Measurements from ENCODE around the gene PDE8A. TPM values are rescaled to one million over a fixed set of nuclear protein-coding genes. Genes with fewer than 3 reads are reported as not detected.
"Not testable (repeated sequence)": the region's sequence is repeated elsewhere in the genome, so short reads cannot be mapped to it uniquely, and the experiment has no call there.

Gene PDE8A
- total and polyA plus RNA-seq, 9 donors: 14.1 to 32.7 (median 24.0) TPM

- WGBS (ENCODE audit: insufficient coverage): no CpG with 5 or more reads among the region's 1 CpG
- no peak for DNase-seq
- no peak overlapping the region for H3K4me3 ChIP-seq (ENCODE audit: low read length)
- H3K36me3 ChIP-seq (ENCODE audit: control insufficient read depth, insufficient read depth, low read length): no peaks in the 10 kb centered on the region
- H3K27ac ChIP-seq (ENCODE audit: low read length): no peak overlapping the region
- H3K4me1 ChIP-seq (ENCODE audit: control insufficient read depth, insufficient read depth, low read length): no peaks in the 10 kb centered on the region
- peaks cover 6% of the 10 kb centered on the region for H3K27me3 ChIP-seq (ENCODE audit: control insufficient read depth, insufficient read depth, low read length)
- H3K9me3 ChIP-seq (replicated peaks; ENCODE audit: control insufficient read depth, low read depth, low read length): no peaks in the 10 kb centered on the region
Measured at GRCh38 chr15:85155857-85156256, 174.2 kb downstream of the PDE8A start.

GRCh38 chr15:85157344-85157743 is 175.7 kb downstream of the PDE8A start:
- Histone ChIP-seq H3K36me3 (ENCODE audit: control insufficient read depth, insufficient read depth, low read length) (no peaks in the 10 kb centered on the region), H3K9me3 (replicated peaks; ENCODE audit: control insufficient read depth, low read depth, low read length) (peaks cover 3% of the 10 kb centered on the region), H3K27ac (ENCODE audit: low read length) (no peak overlapping the region), H3K4me3 (ENCODE audit: low read length) (no peak overlapping the region), H3K27me3 (ENCODE audit: control insufficient read depth, insufficient read depth, low read length) (peaks cover 4% of the 10 kb centered on the region), H3K4me1 (ENCODE audit: control insufficient read depth, insufficient read depth, low read length) (no peaks in the 10 kb centered on the region)
- no peak for DNase-seq

GRCh38 chr15:85162237-85162636 is 180.6 kb downstream of the PDE8A start:
- WGBS (ENCODE audit: insufficient coverage): no CpG with 5 or more reads among the region's 1 CpG
- DNase-seq: no peak
- H3K36me3 ChIP-seq (ENCODE audit: control insufficient read depth, insufficient read depth, low read length): no peaks in the 10 kb centered on the region
- no peak overlapping the region for H3K27ac ChIP-seq (ENCODE audit: low read length)
- no peaks in the 10 kb centered on the region for H3K27me3 ChIP-seq (ENCODE audit: control insufficient read depth, insufficient read depth, low read length)
- peaks cover 7% of the 10 kb centered on the region for H3K9me3 ChIP-seq (replicated peaks; ENCODE audit: control insufficient read depth, low read depth, low read length)
- no peaks in the 10 kb centered on the region for H3K4me1 ChIP-seq (ENCODE audit: control insufficient read depth, insufficient read depth, low read length)
- no peak overlapping the region for H3K4me3 ChIP-seq (ENCODE audit: low read length)

- Histone ChIP-seq H3K4me1 (ENCODE audit: control insufficient read depth, insufficient read depth, low read length) (peaks cover 2% of the 10 kb centered on the region), H3K4me3 (ENCODE audit: low read length) (no peak overlapping the region), H3K36me3 (ENCODE audit: control insufficient read depth, insufficient read depth, low read length) (no peaks in the 10 kb centered on the region), H3K27ac (ENCODE audit: low read length) (no peak overlapping the region), H3K27me3 (ENCODE audit: control insufficient read depth, insufficient read depth, low read length) (peaks cover 5% of the 10 kb centered on the region), H3K9me3 (replicated peaks; ENCODE audit: control insufficient read depth, low read depth, low read length) (peaks cover 7% of the 10 kb centered on the region)
- DNase-seq: no peak
- WGBS (ENCODE audit: insufficient coverage): 70% methylated on average over 6 of the region's 7 CpGs
Measured at GRCh38 chr15:85164841-85165466, 183.3 kb downstream of the PDE8A start.

GRCh38 chr15:85167568-85167967 is 185.9 kb downstream of the PDE8A start:
- H3K36me3 ChIP-seq (ENCODE audit: control insufficient read depth, insufficient read depth, low read length): no peaks in the 10 kb centered on the region
- 65% methylated on average over 2 of the region's 4 CpGs for WGBS (ENCODE audit: insufficient coverage)
- peaks cover 19% of the 10 kb centered on the region for H3K9me3 ChIP-seq (replicated peaks; ENCODE audit: control insufficient read depth, low read depth, low read length)
- H3K27ac ChIP-seq (ENCODE audit: low read length): no peak overlapping the region
- peaks cover 5% of the 10 kb centered on the region for H3K27me3 ChIP-seq (ENCODE audit: control insufficient read depth, insufficient read depth, low read length)
- no peak for DNase-seq
- no peak overlapping the region for H3K4me3 ChIP-seq (ENCODE audit: low read length)
- H3K4me1 ChIP-seq (ENCODE audit: control insufficient read depth, insufficient read depth, low read length): peaks cover 2% of the 10 kb centered on the region

GRCh38 chr15:85168642-85169173 is 187.1 kb downstream of the PDE8A start:
- H3K27me3 ChIP-seq (ENCODE audit: control insufficient read depth, insufficient read depth, low read length): peaks cover 5% of the 10 kb centered on the region
- peaks cover 2% of the 10 kb centered on the region for H3K4me1 ChIP-seq (ENCODE audit: control insufficient read depth, insufficient read depth, low read length)
- H3K9me3 ChIP-seq (replicated peaks; ENCODE audit: control insufficient read depth, low read depth, low read length): peaks cover 25% of the 10 kb centered on the region
- WGBS (ENCODE audit: insufficient coverage): 24% methylated on average over 4 of the region's 20 CpGs
- no peaks in the 10 kb centered on the region for H3K36me3 ChIP-seq (ENCODE audit: control insufficient read depth, insufficient read depth, low read length)
- H3K27ac ChIP-seq (ENCODE audit: low read length): no peak overlapping the region
- no peak overlapping the region for H3K4me3 ChIP-seq (ENCODE audit: low read length)
- no peak for DNase-seq

- 81% methylated on average over 2 of the region's 4 CpGs for WGBS (ENCODE audit: insufficient coverage)
- H3K4me3 ChIP-seq (ENCODE audit: low read length): no peak overlapping the region
- H3K27ac ChIP-seq (ENCODE audit: low read length): no peak overlapping the region
- H3K27me3 ChIP-seq (ENCODE audit: control insufficient read depth, insufficient read depth, low read length): peaks cover 5% of the 10 kb centered on the region
- DNase-seq: no peak
- peaks cover 21% of the 10 kb centered on the region for H3K9me3 ChIP-seq (replicated peaks; ENCODE audit: control insufficient read depth, low read depth, low read length)
- peaks cover 2% of the 10 kb centered on the region for H3K4me1 ChIP-seq (ENCODE audit: control insufficient read depth, insufficient read depth, low read length)
- H3K36me3 ChIP-seq (ENCODE audit: control insufficient read depth, insufficient read depth, low read length): no peaks in the 10 kb centered on the region
Measured at GRCh38 chr15:85171736-85172135, 190.1 kb downstream of the PDE8A start.

GRCh38 chr15:85172846-85173490 is 191.3 kb downstream of the PDE8A start:
- H3K4me3 ChIP-seq (ENCODE audit: low read length): no peak overlapping the region
- H3K36me3 ChIP-seq (ENCODE audit: control insufficient read depth, insufficient read depth, low read length): no peaks in the 10 kb centered on the region
- no peak for DNase-seq
- peaks cover 21% of the 10 kb centered on the region for H3K9me3 ChIP-seq (replicated peaks; ENCODE audit: control insufficient read depth, low read depth, low read length)
- WGBS (ENCODE audit: insufficient coverage): 95% methylated on average over 2 of the region's 6 CpGs
- H3K27me3 ChIP-seq (ENCODE audit: control insufficient read depth, insufficient read depth, low read length): peaks cover 5% of the 10 kb centered on the region
- no peak overlapping the region for H3K27ac ChIP-seq (ENCODE audit: low read length)
- H3K4me1 ChIP-seq (ENCODE audit: control insufficient read depth, insufficient read depth, low read length): peaks cover 10% of the 10 kb centered on the region

GRCh38 chr15:85173630-85174029 is 192.0 kb downstream of the PDE8A start:
- WGBS (ENCODE audit: insufficient coverage): 67% methylated on average over 3 of the region's 5 CpGs
- not testable (repeated sequence) for H3K36me3 ChIP-seq (ENCODE audit: control insufficient read depth, insufficient read depth, low read length); DNase-seq; H3K4me3 ChIP-seq (ENCODE audit: low read length); H3K4me1 ChIP-seq (ENCODE audit: control insufficient read depth, insufficient read depth, low read length); H3K27ac ChIP-seq (ENCODE audit: low read length); H3K27me3 ChIP-seq (ENCODE audit: control insufficient read depth, insufficient read depth, low read length)
- peaks cover 21% of the 10 kb centered on the region for H3K9me3 ChIP-seq (replicated peaks; ENCODE audit: control insufficient read depth, low read depth, low read length)

- Histone ChIP-seq H3K9me3 (replicated peaks; ENCODE audit: control insufficient read depth, low read depth, low read length) (peaks cover 21% of the 10 kb centered on the region), H3K4me3 (ENCODE audit: low read length) (no peak overlapping the region), H3K27ac (ENCODE audit: low read length) (no peak overlapping the region), H3K36me3 (ENCODE audit: control insufficient read depth, insufficient read depth, low read length) (no peaks in the 10 kb centered on the region), H3K27me3 (ENCODE audit: control insufficient read depth, insufficient read depth, low read length) (no peaks in the 10 kb centered on the region), H3K4me1 (ENCODE audit: control insufficient read depth, insufficient read depth, low read length) (peaks cover 7% of the 10 kb centered on the region)
- no CpG with 5 or more reads among the region's 4 CpGs for WGBS (ENCODE audit: insufficient coverage)
- DNase-seq: no peak
Measured at GRCh38 chr15:85174521-85174920, 192.9 kb downstream of the PDE8A start.
